AML-193 (cell line): ENCODE results near the gene ZFR2.

ENCODE experiments used
- DNase-seq, 2 experiments: peaks; one replicate each; lab custom pipeline; 2025; lab: John Stamatoyannopoulos, UW

ZFR2 gene

DNA sequence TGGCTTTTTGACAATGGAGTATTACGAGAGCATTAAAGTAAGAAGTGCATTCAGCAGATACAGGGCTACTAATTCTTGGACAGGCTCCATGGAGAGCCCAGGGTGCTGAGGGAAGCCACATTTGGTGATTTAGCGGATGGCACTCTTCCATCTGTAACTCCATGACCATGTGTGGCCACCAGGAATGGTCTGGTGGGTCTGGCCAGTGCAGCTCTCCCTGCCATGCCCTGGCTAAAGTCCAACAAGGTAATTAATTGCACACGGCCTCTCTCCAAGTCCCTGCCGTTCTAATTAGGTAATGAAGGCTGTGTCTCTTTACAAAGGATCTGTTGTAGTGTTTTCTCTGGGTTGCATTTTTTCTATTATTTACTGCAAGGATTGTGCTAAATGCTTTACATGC lies 4.3 kb upstream of the ZFR2 start:
- DNase-seq, result no peak

DNA sequence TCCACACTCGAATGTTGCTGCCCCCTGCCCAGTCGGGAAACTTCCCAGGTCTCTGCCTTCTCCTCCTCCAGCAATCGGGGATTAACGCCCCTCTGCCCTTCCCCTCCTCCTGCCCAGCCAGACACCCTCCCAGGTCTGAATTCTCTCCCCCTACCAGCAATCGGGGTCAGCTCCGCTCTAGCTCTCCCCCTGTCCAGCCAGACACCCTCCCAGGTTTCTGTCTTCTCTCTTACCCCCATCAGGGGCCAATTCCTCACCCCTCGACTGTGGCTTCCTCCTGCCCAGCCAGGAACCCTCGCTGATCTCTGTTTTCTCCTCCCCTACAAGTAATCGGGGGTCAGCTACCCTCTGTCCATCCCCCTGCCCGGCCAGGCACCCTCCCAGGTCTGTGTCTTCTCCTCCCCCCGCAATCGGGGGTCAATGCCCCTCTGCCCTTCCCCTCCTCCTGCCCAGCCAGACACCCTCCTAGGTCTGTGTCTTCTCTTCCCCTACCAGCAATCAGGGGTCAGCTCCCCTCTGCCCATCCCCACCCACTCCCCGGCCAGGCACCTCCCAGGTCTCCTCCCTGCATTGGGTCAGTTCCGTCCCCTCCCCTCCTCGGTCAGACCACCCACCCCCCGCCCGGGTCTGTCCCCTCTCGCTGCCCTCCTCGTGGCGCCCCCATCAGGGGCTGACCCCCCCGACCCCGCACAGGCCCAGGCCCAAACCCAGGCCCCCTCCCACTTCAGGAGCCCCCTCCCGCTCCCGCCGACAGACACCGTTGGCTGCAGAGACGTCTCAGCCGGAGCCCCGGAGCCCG lies 668 bp downstream of the ZFR2 start:
- DNase-seq, result no peak

DNA sequence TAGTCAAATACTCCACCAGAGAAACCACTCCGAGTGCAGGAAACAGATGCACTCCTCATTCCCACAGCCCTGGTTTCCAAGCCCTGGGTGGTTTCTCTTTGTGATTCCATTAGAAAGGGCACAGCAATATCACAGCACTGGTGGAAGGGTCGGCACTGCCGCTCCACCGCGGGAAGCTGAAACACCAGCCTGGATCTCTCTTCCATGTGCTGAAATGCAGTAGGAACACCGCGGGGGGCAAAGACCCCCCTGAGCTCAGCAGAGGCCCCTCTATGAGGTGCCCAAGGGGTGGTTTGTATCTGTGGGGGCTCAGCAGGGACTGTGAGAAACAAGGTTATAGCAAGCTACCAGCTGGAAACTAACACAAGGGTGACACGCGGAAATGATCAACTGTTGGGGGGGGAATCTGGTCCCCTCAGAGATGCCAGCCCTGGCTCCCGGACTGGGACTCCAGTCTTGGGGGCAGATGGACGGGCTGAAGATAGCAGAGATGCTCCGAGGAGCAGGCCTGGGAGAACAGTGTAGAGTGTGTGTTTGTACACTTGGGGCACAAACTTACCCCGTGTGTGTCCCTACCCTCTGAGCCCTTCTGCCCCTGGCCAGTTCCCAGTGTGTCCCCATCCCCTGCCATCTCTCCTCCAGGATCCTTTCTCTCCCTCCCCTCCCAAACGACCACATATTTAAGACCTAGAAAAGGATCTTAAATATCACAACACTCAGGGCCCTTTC lies 1.8 kb downstream of the ZFR2 start:
- DNase-seq, result no peak

DNA sequence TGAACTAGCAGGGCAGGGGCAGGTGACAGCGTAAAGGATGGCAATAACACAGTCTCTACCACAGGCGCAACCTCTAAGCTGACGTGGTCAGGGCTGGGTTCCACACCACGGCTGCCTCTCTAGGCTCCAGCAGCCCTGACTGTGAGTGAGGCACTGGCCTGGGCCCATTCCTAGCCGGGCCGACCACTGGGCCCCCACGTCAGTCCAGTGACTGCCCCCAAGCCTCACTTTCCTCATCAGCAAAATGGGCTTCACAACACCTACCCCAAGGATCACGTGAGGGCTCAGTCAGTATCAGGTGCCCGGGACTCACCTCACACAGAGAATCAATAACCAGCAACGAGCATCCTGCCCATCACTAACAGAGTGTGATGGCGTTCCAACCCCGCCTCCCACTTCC lies 5.2 kb downstream of the ZFR2 start:
- DNase-seq, result no peak

DNA sequence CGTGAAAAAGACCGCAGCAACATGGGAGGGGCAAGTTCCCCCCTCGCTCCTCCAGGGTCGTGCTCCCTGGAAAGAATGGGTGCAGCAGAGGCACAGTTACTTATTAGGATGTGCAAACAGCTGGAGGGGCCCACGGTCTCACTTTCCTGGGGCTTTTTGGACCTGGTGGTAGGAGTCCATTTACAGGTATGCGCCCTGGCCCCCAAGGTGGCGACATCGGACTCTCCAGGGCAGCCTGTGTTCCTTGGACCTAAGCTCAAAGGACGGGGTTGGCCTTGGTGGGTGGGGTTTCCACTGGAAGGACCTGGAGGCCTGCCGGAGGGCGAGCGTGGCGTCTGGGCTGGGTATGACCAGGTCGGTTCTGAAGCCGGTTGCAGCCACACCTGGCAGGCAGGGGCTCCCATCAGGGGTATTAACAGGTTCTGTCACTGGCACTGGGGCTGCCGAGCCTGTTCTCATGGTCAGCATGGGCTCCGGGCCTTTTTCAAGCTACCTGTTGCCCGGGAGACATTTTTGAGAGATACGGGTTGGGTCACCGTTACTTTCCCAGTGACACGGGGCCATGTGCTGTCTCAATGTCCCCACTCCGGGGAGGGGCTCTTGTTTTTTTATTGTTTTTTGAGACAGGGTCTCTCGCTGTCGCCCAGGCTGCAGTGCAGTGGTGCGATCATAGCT lies 5.9 kb downstream of the ZFR2 start:
- no peak for DNase-seq

DNA sequence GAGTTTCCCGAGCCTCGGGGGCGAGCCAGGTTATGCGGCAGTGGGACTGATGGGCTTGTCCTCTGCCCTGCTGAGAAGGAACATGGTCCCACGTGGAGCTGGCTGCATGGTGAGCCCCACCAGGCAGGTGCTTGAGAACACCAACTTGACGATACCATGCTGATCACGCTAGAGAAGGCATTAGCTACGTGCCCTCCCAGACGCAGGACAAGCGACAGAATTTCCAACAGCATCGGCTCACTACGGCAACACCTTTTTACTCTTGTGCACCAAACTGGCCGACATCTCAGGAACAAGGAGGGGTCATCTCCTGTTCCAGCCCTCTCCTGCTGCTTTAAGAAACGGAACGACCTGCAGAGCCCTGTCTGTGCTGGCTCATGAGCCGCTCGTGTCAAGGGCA lies 8.3 kb downstream of the ZFR2 start:
- no peak for DNase-seq

DNA sequence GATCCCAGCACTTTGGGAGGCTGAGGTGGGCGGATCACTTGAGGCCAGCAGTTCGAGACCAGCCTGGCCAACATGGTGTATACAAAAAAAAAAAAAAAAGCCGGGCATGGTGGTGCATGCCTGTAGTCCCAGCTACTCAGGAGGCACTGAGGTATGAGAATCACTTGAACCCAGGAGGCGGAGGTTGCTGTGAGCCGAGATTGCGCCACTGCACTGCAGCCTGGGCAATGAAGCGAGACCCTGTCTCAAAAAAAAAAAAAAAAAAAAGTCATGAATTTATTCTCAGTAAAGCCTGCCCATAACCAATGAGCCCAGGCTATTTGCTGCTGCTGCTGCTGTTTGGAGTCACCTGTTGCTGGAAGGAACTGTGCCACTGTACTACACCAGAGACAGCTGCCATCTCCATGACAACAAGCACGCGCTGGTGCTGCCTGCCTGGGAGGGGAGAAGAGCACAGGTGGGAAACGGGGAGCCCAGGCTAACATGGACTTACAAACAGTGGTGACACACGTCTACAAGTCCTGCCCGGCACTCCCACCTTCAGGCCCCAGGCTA lies 11.3 kb downstream of the ZFR2 start:
- DNase-seq, result no peak

DNA sequence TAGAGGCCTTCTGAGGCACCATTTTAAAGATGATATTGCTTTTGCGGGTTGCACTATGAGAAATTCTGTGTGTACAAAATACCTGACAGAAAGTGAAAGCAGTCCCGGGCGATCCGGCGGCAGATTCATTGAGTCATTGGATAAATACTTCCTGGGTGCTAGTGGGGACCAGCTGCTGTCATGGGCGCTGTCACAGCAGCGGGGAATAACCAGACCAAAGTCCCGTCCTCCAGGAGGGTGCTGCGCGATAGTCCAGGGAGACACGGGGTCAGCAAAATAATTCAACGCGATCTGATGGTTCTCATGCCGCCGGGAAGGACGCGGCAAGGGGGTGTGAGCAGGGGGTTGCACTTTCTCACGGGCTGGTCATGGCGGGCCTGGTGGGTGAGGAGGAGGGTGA lies 13.5 kb downstream of the ZFR2 start:
- no peak for DNase-seq

DNA sequence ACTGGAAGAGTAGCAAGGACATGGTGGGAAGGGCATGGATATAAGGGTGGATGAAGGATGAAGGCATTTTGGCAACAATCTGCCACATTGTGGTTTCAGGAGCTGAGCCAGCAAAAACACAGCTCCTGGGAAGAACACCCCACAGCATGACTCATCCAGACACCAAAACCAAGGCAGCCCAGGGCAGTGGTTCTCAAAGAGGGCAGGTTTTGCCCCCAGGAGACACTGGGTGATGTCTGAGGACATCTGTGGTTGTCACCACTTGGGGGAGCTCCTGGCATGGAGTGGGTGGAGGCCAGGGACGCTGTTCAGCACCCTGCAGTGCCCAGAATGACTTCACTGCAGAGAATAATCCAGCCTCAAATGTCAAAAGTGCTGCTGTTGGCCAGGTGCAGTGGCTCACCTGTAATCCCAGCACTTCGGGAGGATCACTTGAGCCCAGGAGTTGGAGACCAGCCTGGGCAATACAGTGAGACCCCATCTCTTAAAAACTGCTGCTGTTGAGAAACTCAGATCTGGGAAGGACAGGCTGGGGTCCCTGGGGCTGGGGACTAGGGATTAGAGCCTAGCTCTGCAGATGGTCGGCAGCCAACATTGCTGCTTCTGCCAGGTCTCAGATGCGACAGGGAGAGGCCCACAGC lies 16.1 kb downstream of the ZFR2 start:
- peak; percentile 39 to 59 for DNase-seq

DNA sequence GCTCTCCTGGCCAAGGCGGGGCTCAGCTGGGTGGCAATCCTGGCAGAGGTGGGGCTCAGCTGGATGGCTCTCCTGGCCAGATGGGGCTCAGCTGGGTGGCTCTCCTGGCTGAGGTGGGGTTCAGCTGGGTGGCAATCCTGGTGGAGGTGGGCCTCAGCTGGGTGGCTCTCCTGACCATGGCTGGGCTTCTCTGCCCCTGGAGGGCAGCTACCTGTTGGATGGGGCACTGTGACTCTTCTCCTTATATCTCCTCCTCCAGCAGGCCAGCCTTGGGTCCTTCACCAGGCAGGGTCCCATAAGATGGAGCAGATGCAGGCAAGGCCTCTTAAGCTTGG lies 16.7 kb downstream of the ZFR2 start:
- no peak for DNase-seq

DNA sequence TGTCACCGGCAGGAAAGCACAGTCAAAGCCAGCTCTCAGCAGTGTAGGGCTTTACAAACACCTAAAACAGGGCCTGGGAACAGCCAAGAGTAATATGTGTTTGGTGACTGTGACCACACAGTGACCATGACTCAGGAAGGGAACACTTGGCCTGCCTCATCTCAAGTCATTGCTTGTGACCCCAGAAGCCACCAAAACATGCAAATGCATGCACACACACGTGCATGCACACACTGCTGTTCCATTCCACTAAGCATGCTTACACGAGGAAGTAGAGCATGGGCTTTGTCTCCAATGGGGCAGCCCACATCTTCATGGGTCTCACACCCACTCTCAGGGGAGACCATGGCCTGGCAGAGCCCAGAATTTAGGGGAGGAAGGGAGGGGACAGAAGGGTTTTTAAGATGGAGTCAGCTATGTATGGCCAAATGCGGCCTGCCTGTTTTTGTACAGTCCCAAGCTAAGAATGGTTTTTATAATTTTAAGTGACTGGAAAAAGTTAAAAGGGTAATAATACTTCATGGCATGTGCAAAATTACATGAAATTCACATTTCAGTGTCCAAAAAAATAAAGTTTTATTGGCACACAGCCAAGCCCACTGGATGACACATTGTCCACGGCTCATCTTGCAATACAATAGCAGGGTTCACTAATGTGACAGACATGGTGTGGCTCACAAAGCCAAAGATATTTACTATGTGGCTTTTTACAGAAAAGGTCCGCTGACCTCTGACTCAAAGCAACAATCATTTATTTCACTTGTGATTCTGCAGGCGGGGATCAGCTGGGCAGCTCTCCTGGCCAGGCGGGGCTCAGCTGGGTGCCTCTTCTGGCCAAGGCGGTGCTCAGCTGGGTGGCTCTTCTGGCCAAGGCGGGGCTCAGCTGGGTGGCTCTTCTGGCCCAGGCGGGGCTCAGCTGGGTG lies 17.3 kb downstream of the ZFR2 start:
- DNase-seq, result no peak

DNA sequence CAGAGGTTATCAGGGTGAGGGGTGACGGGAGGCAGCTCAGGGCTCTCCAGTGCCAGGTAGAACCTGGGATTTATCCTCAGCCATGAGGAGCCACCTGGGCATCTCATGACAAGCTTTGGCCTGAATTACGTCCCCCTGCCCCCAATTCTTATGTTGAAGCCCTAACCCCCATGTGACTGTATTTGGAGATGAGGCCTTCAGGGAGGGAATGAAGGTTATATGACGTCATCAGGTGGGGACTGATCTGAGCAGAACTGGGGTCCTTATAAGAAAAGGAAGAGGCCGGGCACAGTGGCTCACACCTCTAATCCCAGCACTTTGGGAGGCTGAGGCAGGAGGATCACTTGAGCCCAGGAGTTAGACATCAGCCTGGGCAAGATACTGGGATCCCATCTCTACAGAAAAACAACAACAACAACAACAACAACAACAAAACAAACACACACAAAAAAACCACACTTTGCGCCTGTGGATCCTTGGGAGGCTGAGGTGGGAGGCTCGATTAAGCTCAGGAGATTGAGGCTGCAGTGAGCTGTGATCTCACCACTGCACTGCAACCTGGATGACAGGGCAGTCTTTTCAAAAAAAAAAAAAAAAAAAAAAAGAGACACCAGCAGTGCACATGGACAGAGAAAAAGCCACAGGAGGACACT lies 18.4 kb downstream of the ZFR2 start:
- no peak for DNase-seq

DNA sequence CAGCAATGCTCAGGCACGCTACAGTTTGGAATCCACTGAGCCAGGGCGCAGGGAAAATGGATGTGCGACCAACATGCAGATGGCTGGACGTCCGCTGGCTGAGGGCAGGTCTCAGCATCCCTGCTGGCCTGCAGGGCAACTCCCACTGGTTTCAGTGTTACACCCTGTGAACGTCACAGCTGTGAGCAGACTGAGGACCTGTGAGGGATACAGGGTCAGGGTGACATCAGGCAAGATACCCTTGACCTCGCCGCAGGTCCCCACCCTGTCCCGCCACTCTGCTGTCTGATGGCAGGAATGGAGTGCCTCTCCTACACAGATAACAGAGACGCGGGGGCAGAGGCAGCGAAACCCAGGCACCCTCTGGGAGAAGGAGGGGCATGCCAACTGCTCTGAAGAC lies 19.1 kb downstream of the ZFR2 start:
- DNase-seq, result no peak

DNA sequence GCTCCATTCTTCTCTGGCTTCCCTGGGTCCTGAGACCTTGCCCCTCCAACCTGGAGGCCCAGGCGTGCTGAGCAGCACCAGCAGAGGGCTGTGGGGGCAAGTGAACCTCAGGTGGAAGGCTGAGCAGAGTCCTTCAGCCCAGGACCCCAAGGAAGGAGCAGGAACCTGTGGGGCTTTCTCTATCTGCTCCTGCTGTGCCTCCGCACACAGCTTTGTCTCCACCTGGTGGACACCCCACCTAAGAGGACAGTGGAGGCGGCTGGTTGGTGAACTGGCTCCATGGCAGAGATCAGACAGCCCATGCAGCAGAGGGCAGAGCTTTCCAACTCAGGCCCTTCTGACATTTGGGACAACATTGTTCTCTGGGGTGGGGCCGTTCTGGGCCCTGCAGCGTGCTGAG lies 19.7 kb downstream of the ZFR2 start:
- peak; percentile 59 to 60 for DNase-seq

DNA sequence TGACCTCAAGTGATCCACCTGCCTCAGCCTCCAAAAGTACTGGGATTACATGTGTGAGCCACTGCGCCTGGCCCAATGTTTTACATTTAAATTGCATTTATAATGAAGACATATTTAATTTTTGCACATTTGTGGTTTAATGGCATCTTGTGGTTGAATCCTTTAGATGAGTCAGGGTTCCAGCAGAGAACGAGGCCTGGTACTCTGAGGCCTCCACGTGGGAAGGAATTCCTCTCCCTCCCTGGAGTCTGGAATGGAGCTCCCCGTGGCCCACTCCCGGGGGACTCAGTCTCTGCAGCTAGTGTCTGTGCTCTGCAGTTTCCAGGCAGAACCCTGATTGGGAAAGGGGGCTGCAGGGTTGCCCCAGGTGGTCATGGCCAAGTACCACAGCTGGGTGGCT lies 24.2 kb downstream of the ZFR2 start:
- DNase-seq, result no peak

DNA sequence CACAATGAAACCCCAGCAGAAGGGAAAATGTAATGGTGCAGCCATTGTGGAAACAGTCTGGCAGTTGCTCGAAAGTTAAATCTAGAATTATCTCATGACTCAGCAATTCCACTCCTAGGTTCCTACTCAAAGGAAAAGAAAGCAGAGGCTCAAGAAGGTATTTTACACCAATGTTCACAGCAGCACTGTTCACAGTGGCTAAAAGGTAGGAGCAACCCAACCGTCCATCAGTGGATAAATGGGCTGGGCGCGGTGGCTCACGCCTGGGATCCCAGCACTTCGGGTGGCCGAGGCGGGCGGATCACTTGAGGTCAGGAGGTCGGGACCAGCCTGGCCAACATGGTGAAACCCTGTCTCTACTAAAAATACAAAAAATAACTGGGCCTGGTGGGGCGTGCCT lies 25.9 kb downstream of the ZFR2 start:
- DNase-seq, result no peak

DNA sequence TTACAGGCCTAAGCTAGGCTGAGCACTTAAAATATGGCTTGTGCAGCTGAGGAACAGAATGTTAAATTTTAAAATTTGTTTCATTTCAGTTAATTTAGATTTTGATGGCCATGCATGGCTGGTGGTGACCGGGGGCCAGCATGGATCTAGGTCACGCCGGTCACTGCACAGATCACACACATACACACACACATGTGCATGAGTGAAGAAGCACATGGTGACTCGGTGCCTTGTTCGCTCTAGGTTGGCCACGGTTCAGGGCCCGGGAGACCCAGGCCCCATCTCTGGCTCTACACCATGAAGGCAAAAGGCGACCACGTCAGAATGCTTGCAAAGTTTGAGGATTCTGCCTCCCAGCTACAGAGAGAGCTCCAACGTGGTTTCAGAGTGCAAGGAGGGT lies 28.0 kb downstream of the ZFR2 start:
- DNase-seq, result no peak

DNA sequence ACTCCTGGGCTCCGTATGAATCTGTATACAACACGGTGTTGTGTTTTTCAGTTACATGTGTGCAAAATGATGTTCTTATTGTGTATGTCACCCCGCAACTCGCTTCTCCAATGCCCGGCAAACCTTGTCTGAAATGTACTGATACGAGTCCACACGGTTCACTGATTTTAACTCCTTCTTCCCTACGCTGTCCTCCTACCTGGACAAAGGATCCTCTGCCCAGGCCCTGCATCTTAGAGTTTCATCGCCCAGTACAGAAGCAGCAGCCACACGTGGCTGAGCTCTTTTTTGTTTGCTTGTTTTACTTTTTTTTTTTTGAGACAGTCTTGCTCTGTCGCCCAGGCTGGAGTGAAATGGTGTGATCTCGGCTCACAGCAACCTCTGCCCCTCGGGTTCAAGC lies 28.9 kb downstream of the ZFR2 start:
- no peak for DNase-seq

DNA sequence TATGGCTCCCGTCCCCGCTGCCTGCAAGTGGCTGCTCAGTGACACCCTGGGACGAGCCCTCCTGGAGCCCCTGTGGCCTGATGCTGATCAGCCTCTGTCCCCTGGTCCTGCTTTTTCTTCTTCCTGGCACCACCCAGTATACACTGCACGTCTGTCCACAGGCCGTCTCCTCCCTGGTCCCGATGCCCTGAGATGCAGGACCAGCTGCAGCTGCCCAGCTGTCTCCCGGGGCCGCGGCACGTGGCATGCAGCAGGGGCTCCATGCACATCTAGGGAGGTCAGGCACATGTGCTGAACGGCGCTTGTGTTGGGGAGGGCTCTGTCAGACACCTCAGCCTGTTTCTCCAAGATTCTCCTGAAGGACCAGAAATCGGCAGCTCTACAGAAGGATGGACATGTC lies 30.2 kb downstream of the ZFR2 start:
- DNase-seq, result no peak

DNA sequence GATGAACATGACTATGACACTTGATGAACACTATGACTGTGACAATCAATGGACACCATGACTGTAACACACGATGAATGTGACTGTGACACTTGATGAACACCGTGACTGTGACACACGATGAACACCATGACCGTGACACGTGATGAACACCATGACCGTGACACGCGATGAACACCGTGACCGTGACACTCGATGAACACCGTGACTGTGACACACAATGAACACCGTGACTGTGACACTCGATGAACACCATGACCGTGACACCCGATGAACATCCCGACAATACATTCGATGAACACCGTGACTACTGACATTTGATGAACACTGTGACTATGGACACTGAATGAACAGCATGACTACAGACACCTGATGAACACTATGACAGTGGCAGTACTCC lies 30.9 kb downstream of the ZFR2 start:
- no peak for DNase-seq

DNA sequence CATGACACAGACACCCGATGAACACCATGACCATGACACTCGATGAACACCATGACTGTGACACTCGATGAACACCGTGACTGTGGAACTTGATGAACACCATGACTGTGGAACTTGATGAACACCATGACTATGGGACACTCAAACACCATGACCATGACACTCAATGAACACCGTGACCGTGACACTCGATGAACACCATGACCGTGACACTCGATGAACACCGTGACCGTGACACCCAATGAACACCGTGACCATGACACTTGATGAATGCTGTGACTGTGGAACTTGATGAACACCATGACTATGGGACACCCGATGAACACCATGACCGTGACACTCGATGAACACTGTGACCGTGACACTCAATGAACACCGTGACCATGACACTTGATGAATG lies 31.5 kb downstream of the ZFR2 start:
- DNase-seq, result no peak
